T-cell (primary cell): Measurements from ENCODE around the gene LANCL3. TPM values are rescaled to one million over a fixed set of nuclear protein-coding genes. Genes with fewer than 3 reads are reported as not detected.
"Not testable (repeated sequence)": the region's sequence is repeated elsewhere in the genome, so short reads cannot be mapped to it uniquely, and the experiment has no call there.

ENCODE experiments used
- ATAC-seq, 4 experiments: fragments of 200-7000 bp in 3 of 4; fragments of 150-1000 bp in 1 of 4; cut with Tn5 transposase; replicated peaks in 1 of 4; 1 replicate in 3 of 4; 2 replicates in 1 of 4; pipeline ENCODE4 v1.10.0; 2021; ENCODE audit warnings: moderate library complexity in 3 of 4, mild to moderate bottlenecking in 2 of 4, moderate number of reproducible peaks in 1 of 4
- CTCF ChIA-PET, 2 donors: fragments of 300-600 bp; sonication (Branson Sonifier 250); formaldehyde crosslinking; loops; one replicate each; lab custom pipeline; 2022; ENCODE audit warnings: antibody characterized with exemption in 2 of 2; lab: Charles Lee
- POLR2A ChIA-PET, 2 donors: fragments of 300-600 bp; sonication (Branson Sonifier 250); formaldehyde crosslinking; loops; one replicate each; lab custom pipeline; 2022; ENCODE audit warnings: antibody characterized with exemption in 2 of 2; lab: Charles Lee
- DNase-seq, 35 experiments: peaks; one replicate each; pipeline versions ENCODE4 v3.0.0 to v3.0.0-alpha.2; 2013 to 2023
- H3K27ac ChIP-seq: one replicate; pipeline ENCODE4 v1.5.1; 2013; ENCODE audit warnings: low read length
- H3K27me3 ChIP-seq, 2 experiments: replicated peaks in 1 of 2; 1 replicate in 1 of 2; 2 replicates in 1 of 2; pipeline versions ENCODE4 v1.6.1 to v1.7.0; 2013; ENCODE audit warnings: low read length in 1 of 2, mixed read lengths in 1 of 2; ENCODE audit not compliant: control insufficient read depth in 2 of 2, insufficient read depth in 2 of 2; ENCODE audit errors: extremely low read depth in 1 of 2
- H3K36me3 ChIP-seq, 2 donors: 1 replicate in 1 of 2; 2 replicates in 1 of 2; pipeline versions ENCODE4 v1.6.1 to v1.7.0; 2013; ENCODE audit warnings: low read length in 1 of 2; ENCODE audit not compliant: control insufficient read depth in 2 of 2, insufficient read depth in 1 of 2; ENCODE audit errors: extremely low read depth in 1 of 2
- H3K4me1 ChIP-seq, 2 experiments: 1 replicate in 1 of 2; 2 replicates in 1 of 2; pipeline versions ENCODE4 v1.6.1 to v1.7.0; 2013; ENCODE audit warnings: low read length in 2 of 2, mixed read lengths in 1 of 2; ENCODE audit not compliant: insufficient read depth in 2 of 2, control insufficient read depth in 1 of 2; ENCODE audit errors: extremely low read depth in 1 of 2
- H3K4me3 ChIP-seq, 2 donors: 1 replicate in 1 of 2; 2 replicates in 1 of 2; pipeline versions ENCODE4 v1.5.1 to v1.7.0; 2013; ENCODE audit warnings: mild to moderate bottlenecking in 2 of 2, low read length in 1 of 2, moderate library complexity in 1 of 2; ENCODE audit not compliant: control insufficient read depth in 1 of 2; ENCODE audit errors: extremely low read depth in 1 of 2
- H3K9me3 ChIP-seq: 2 replicates; pipeline ENCODE4 v1.7.0; 2013
- H3K27ac Mint-ChIP-seq, 2 donors: one replicate each; pipeline ENCODE4 v1.8.0; 2020 to 2021; ENCODE audit warnings: mild to moderate bottlenecking in 2 of 2, mixed read lengths in 2 of 2
- H3K27me3 Mint-ChIP-seq, 2 donors: one replicate each; pipeline ENCODE4 v1.8.0; 2021 to 2022; ENCODE audit warnings: mixed read lengths in 2 of 2
- H3K36me3 Mint-ChIP-seq: one replicate; pipeline ENCODE4 v1.8.0; 2021; ENCODE audit warnings: mixed read lengths
- H3K4me1 Mint-ChIP-seq, 3 donors: one replicate each; pipeline ENCODE4 v1.8.0; 2020 to 2022; ENCODE audit warnings: mixed read lengths in 3 of 3, mild to moderate bottlenecking in 1 of 3
- H3K4me3 Mint-ChIP-seq, 3 donors: one replicate each; pipeline ENCODE4 v1.8.0; 2020 to 2022; ENCODE audit warnings: mild to moderate bottlenecking in 3 of 3, mixed read lengths in 3 of 3, moderate library complexity in 3 of 3
- H3K9me3 Mint-ChIP-seq, 3 donors: one replicate each; pipeline ENCODE4 v1.8.0; 2020 to 2022; ENCODE audit warnings: mixed read lengths in 3 of 3
- WGBS: methylation state at CpG from one replicate; pipeline ENCODE4 v1.1.5; 2013; ENCODE audit warnings: missing lambda C conversion rate; ENCODE audit not compliant: insufficient coverage; 5-methylcytosine and 5-hydroxymethylcytosine counted together
- total RNA-seq, 35 experiments: library from RNA in 6 of 35; stranded (reverse) in 6 of 35; fragments of 120-200 nt in 1 of 35; gene quantifications; one replicate each; pipeline versions ENCODE4 v1.2.1 to v1.2.4 and lab custom pipeline; 2013 to 2026

Gene LANCL3
- total RNA-seq, 5 donors from 2014 or later (not counting 1 experiment from before 2014, with no cell fraction given) = 0.09 to 0.70 (median 0.23) TPM

GRCh38 chrX:37640142-37640541 is 68.7 kb downstream of the LANCL3 start:
- H3K4me1 ChIP-seq = no peaks in the 10 kb centered on the region
- DNase-seq (no peak), ATAC-seq (no peak)
- no peaks in the 10 kb centered on the region for H3K36me3 Mint-ChIP-seq
- H3K27ac ChIP-seq = no peak overlapping the region
- H3K9me3 ChIP-seq = no peaks in the 10 kb centered on the region
- POLR2A ChIA-PET = no interaction called here
- H3K27me3 ChIP-seq = no peaks in the 10 kb centered on the region
- CTCF ChIA-PET = no interaction called here
- no peaks in the 10 kb centered on the region for H3K9me3 Mint-ChIP-seq
- peaks cover 3 to 16% of the 10 kb centered on the region in 2 donors for H3K27me3 Mint-ChIP-seq
- no peak overlapping the region for H3K27ac Mint-ChIP-seq
- no peak overlapping the region for H3K4me3 Mint-ChIP-seq
- H3K4me1 Mint-ChIP-seq = no peaks in the 10 kb centered on the region
- no peak overlapping the region for H3K4me3 ChIP-seq
- no CpG with 5 or more reads among the region's 5 CpGs for WGBS
- H3K36me3 ChIP-seq = no peaks in the 10 kb centered on the region

DNA sequence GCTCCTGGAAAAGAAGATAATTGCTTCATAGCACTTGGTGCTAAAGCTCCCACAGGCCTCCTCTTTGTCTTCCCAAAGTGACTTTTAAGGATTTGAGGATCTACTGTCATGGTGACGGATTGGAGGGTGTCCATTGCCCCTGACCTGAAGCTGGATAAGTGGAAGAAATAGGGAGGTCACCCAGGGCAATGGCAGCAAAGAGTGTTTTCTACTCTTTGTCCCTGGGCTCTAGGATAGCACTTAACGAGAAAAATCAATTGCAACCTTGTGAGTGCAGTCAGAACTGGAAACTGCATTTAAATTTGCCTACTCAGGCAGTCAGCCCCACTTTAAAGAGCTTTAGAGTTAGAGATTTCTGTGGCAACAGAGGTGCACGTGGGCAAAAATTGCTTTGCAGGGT is 70.4 kb downstream of the LANCL3 start:
- Histone ChIP-seq H3K9me3 (no peaks in the 10 kb centered on the region), H3K36me3 (no peaks in the 10 kb centered on the region), H3K27me3 (no peaks in the 10 kb centered on the region), H3K27ac (no peak overlapping the region), H3K4me3 (no peak overlapping the region), H3K4me1 (no peaks in the 10 kb centered on the region)
- DNase-seq (no peak), ATAC-seq (no peak)
- Mint-ChIP-seq H3K36me3 (no peaks in the 10 kb centered on the region), H3K27ac (no peak overlapping the region), H3K9me3 (no peaks in the 10 kb centered on the region), H3K27me3 (peaks cover 3 to 16% of the 10 kb centered on the region in 2 donors), H3K4me1 (no peaks in the 10 kb centered on the region), H3K4me3 (no peak overlapping the region)
- ChIA-PET POLR2A (no interaction called here), CTCF (no interaction called here)
- WGBS = no CpG with 5 or more reads among the region's 3 CpGs

DNA sequence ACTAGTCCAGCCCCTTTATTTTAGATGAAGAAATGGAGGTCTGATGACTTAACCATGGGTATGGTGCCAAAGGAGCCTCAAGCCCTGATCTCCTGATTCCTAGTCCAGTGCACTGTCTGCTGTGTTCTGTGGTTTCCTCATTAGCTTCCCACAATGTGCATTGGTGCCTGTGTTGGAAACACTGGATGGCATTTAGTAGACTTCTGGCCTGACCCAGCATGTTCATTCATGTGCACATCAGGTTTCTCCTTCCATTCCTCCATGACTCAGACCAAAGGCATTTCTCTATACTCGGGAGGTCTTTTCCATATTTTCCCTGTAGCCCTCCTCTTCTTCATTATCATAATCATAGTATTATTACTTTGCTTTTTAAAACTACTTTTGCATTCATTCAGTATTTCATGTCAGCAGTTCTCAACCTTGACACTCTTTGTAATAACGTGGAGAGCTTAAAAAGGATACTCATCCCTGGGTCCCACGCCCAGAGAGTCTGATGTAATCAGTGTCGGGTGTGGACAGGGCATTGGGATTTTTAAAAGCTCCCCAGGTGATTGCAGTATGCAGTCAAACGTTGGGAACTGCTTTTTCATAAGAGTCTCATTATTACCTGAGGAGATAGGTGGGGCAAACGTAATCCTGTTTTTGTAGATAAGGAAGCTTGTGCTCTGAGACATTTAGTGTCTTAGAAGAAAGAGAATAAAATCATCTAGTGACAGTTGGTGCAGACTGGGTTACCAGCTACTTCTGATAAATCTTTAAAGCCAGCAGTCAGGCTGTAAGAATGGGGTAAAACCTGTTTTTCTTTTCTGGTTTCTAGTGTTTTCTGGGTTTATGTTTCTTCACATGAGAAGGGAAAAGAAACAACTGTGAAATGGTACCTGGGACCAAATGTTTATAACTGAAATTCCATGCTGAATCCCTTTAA is 73.2 kb downstream of the LANCL3 start:
- DNase-seq (no peak), ATAC-seq (no peak)
- H3K36me3 ChIP-seq = no peaks in the 10 kb centered on the region
- H3K9me3 Mint-ChIP-seq = peaks cover 0 to 3% (median 0%) of the 10 kb centered on the region in 3 donors
- H3K27me3 ChIP-seq = no peaks in the 10 kb centered on the region
- H3K9me3 ChIP-seq = no peaks in the 10 kb centered on the region
- no peak overlapping the region for H3K4me3 ChIP-seq
- WGBS = 82% methylated on average over 5 of the region's 6 CpGs
- H3K27me3 Mint-ChIP-seq = peaks cover 0 to 15% of the 10 kb centered on the region in 2 donors
- no peak overlapping the region for H3K27ac ChIP-seq
- ChIA-PET POLR2A (no interaction called here), CTCF (no interaction called here)
- H3K4me1 ChIP-seq = no peaks in the 10 kb centered on the region
- H3K27ac Mint-ChIP-seq = no peak overlapping the region
- H3K36me3 Mint-ChIP-seq = no peaks in the 10 kb centered on the region
- no peak overlapping the region for H3K4me3 Mint-ChIP-seq
- no peaks in the 10 kb centered on the region for H3K4me1 Mint-ChIP-seq

DNA sequence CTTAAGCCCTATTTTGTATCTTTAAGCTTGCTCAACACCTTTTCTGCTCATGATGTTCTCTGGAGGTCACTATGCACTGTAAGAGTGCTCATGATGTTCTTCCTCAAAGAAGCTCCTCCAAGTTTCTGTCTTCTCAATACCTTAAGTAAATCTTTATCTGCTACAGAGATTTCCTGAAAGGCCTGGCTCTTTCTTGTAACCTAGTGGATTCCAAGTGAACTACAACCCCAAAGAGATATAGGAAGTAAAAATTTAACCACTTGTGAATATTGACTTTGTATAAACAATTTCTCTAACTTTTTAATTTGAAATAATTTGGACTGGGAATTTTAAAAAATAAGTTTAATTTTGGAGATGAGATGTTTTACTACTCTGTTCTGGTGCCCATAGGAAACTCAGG is 74.8 kb downstream of the LANCL3 start:
- H3K9me3 ChIP-seq = no peaks in the 10 kb centered on the region
- ATAC-seq (no peak), DNase-seq (no peak)
- H3K27me3 ChIP-seq = no peaks in the 10 kb centered on the region
- Mint-ChIP-seq H3K27me3 (peaks cover 0 to 6% of the 10 kb centered on the region in 2 donors), H3K9me3 (peaks cover 0 to 3% (median 0%) of the 10 kb centered on the region in 3 donors), H3K27ac (no peak overlapping the region), H3K4me3 (no peak overlapping the region), H3K4me1 (no peaks in the 10 kb centered on the region), H3K36me3 (no peaks in the 10 kb centered on the region)
- POLR2A ChIA-PET = no interaction called here
- CTCF ChIA-PET = no interaction called here
- H3K36me3 ChIP-seq = no peaks in the 10 kb centered on the region
- no peaks in the 10 kb centered on the region for H3K4me1 ChIP-seq
- H3K27ac ChIP-seq = no peak overlapping the region
- no peak overlapping the region for H3K4me3 ChIP-seq

DNA sequence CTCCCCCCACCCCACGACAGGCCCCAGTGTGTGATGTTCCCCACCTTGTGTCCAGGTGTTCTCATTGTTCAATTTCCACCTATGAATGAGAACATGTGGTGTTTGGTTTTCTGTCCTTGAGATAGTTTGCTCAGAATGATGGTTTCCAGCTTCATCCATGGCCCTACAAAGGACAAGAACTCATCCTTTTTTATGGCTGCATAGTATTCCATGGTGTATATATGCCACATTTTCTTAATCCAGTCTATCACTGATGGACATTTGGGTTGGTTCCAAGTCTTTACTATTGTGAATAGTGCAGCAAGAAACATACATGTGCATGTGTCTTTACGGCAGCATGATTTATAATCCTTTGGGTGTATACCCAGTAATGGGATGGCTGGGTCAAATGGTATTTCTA is 79.4 kb downstream of the LANCL3 start:
- H3K4me3 Mint-ChIP-seq, H3K9me3 ChIP-seq, H3K27ac ChIP-seq, CTCF ChIA-PET, H3K4me1 Mint-ChIP-seq, H3K36me3 Mint-ChIP-seq, H3K27ac Mint-ChIP-seq, H3K9me3 Mint-ChIP-seq, H3K27me3 ChIP-seq, POLR2A ChIA-PET, H3K36me3 ChIP-seq, H3K27me3 Mint-ChIP-seq, ATAC-seq, H3K4me1 ChIP-seq, DNase-seq, H3K4me3 ChIP-seq: not testable (repeated sequence)
- WGBS = no CpG with 5 or more reads among the region's 2 CpGs

DNA sequence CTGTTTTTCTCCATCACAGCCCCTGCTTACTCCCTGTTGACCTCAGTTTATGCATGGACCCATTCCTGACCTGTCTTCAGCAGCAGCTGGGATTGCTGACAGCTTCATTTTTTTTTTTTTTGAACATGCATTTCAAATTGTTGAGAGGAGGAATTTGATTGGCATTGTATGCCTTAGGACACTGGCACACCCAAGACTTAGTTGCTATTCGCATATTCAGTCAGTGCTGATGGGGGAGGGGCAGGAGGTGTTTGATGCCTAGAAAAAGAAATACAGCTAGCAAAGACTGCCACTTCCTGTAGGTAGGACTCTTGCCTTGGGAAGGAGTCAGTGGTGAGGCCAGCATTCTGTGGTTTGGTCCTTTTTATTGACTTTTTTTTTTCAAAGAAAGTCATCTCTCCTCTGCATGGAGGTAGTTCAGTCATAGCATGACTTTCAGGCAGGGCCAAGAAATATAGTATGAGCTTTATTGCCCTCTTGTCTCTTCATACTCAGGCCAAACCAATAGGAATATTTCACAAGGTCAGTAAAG is 80.5 kb downstream of the LANCL3 start:
- ChIA-PET CTCF (no interaction called here), POLR2A (no interaction called here)
- H3K27me3 Mint-ChIP-seq = peaks cover 0 to 16% of the 10 kb centered on the region in 2 donors
- H3K9me3 Mint-ChIP-seq = peaks cover 0 to 3% (median 0%) of the 10 kb centered on the region in 3 donors
- DNase-seq (no peak), ATAC-seq (no peak)
- no peak overlapping the region for H3K4me3 Mint-ChIP-seq
- no CpG with 5 or more reads among the region's 1 CpG for WGBS
- no peaks in the 10 kb centered on the region for H3K36me3 ChIP-seq
- no peak overlapping the region for H3K27ac Mint-ChIP-seq
- H3K36me3 Mint-ChIP-seq = no peaks in the 10 kb centered on the region
- peaks cover 0 to 2% of the 10 kb centered on the region in 2 experiments for H3K4me1 ChIP-seq
- H3K9me3 ChIP-seq = no peaks in the 10 kb centered on the region
- no peak overlapping the region for H3K27ac ChIP-seq
- no peaks in the 10 kb centered on the region for H3K27me3 ChIP-seq
- H3K4me1 Mint-ChIP-seq = no peaks in the 10 kb centered on the region
- no peak overlapping the region for H3K4me3 ChIP-seq
